HCT116 (cell line): ENCODE results near the gene MEF2D. TPM values are rescaled to one million over a fixed set of nuclear protein-coding genes. Genes with fewer than 3 reads are reported as not detected.

Experiments
- ATAC-seq: fragments of 200-7000 bp; cut with Tn5 transposase; 2 replicates; pipeline ENCODE4 v1.9.1; 2020; ENCODE audit warnings: mild to moderate bottlenecking, moderate library complexity
- BruUV-seq: library from RNA; stranded (reverse); fragments of 400-500 nt; replicated peaks from 2 replicates; lab custom pipeline; 2021; lab: Mats Ljungman, UMichigan
- CTCF ChIA-PET: fragments of 300-600 bp; sonication (Branson Sonifier 250); formaldehyde crosslinking; loops from one replicate; lab custom pipeline; 2021; ENCODE audit warnings: antibody characterized with exemption; lab: Charles Lee
- POLR2A ChIA-PET: fragments of 300-600, 350-600 bp; sonication (Branson Sonifier 250); formaldehyde crosslinking; loops from one replicate; lab custom pipeline; 2021; ENCODE audit warnings: antibody characterized with exemption; lab: Charles Lee
- RAD21 ChIA-PET, 2 experiments: fragments of 300-600 bp; sonication (Branson Sonifier 250); formaldehyde crosslinking; loops; one replicate each; lab custom pipeline; 2023; ENCODE audit warnings: low total read pairs in 2 of 2; ENCODE audit not compliant: uncharacterized antibody in 2 of 2, unreplicated experiment in 2 of 2, low non-redundant PET in 1 of 2; lab: Charles Lee
- DNase-seq: peaks from one replicate; pipeline ENCODE4 v3.0.0-alpha.2; 2010; ENCODE audit warnings: low read depth, low spot score
- H2AFZ ChIP-seq: fragments of 200-600 bp; shearing (Covaris generic), sonication (generic); 2 replicates; pipeline ENCODE4 v1.6.1; 2017; ENCODE audit warnings: low read depth, mixed run types, mixed read lengths, antibody characterized with exemption, low read length; ENCODE audit not compliant: poor library complexity, severe bottlenecking
- H3K27ac ChIP-seq: 2 replicates; pipeline ENCODE4 v1.5.1; 2012; ENCODE audit warnings: low read depth, low read length
- H3K27me3 ChIP-seq: fragments of 200-600 bp; sonication (generic); 2 replicates; pipeline ENCODE4 v1.6.1; 2016; ENCODE audit warnings: mixed run types, low read length, mixed read lengths; ENCODE audit not compliant: insufficient read depth
- H3K36me3 ChIP-seq, 2 experiments: fragments of 200-500 bp in 1 of 2; fragments of 200-600 bp in 1 of 2; sonication (Bioruptor generic) in 1 of 2; sonication (generic) in 1 of 2; 2 replicates each; pipeline versions ENCODE4 v1.5.1 to v1.6.1; 2014 to 2016; ENCODE audit warnings: low read length in 2 of 2, inconsistent platforms in 1 of 2, mixed read lengths in 1 of 2, mixed run types in 1 of 2; ENCODE audit not compliant: insufficient read depth in 2 of 2, control insufficient read depth in 1 of 2
- H3K4me1 ChIP-seq, 2 experiments: fragments of 200-600 bp in 1 of 2; sonication (generic) in 1 of 2; 2 replicates each; pipeline versions ENCODE4 v1.5.1 to v1.6.1; 2012 to 2017; ENCODE audit warnings: low read length in 2 of 2, inconsistent platforms in 1 of 2, mild to moderate bottlenecking in 1 of 2, mixed read lengths in 1 of 2, mixed run types in 1 of 2, moderate library complexity in 1 of 2; ENCODE audit not compliant: insufficient read depth in 2 of 2, control insufficient read depth in 1 of 2
- H3K4me2 ChIP-seq: fragments of 200-600 bp; sonication (generic); 2 replicates; pipeline ENCODE4 v1.6.1; 2017; ENCODE audit warnings: mixed run types, low read length, mixed read lengths
- H3K4me3 ChIP-seq, 2 experiments: fragments of 200-600 bp in 1 of 2; sonication (generic) in 1 of 2; replicated peaks in 1 of 2; 2 replicates each; pipeline ENCODE4 v1.5.1; 2011 to 2016; ENCODE audit warnings: low read length in 2 of 2, control low read depth in 1 of 2, low read depth in 1 of 2, mild to moderate bottlenecking in 1 of 2, mixed read lengths in 1 of 2, mixed run types in 1 of 2
- H3K79me2 ChIP-seq: fragments of 200-600 bp; sonication (generic); 2 replicates; pipeline ENCODE4 v1.6.1; 2017; ENCODE audit warnings: mild to moderate bottlenecking, mixed run types, low read length, moderate library complexity, mixed read lengths; ENCODE audit not compliant: insufficient read depth
- H3K9ac ChIP-seq: fragments of 200-600 bp; sonication (generic); 2 replicates; pipeline ENCODE4 v1.6.1; 2016; ENCODE audit warnings: low read length, mixed read lengths
- H3K9me2 ChIP-seq: fragments of 200-600 bp; sonication (generic), shearing (Covaris generic); 2 replicates; pipeline ENCODE4 v1.6.1; 2017; ENCODE audit warnings: mixed run types, mild to moderate bottlenecking, moderate library complexity; ENCODE audit not compliant: insufficient read depth
- H3K9me3 ChIP-seq, 2 experiments: fragments of 200-500 bp in 1 of 2; fragments of 200-600 bp in 1 of 2; sonication (Bioruptor generic) in 1 of 2; sonication (generic) in 1 of 2; 2 replicates each; pipeline ENCODE4 v1.6.1; 2014 to 2017; ENCODE audit warnings: low read length in 2 of 2, mixed read lengths in 2 of 2, inconsistent platforms in 1 of 2, low read depth in 1 of 2, mild to moderate bottlenecking in 1 of 2, mixed run types in 1 of 2, moderate library complexity in 1 of 2; ENCODE audit not compliant: control insufficient read depth in 1 of 2, insufficient read depth in 1 of 2
- H4K20me1 ChIP-seq: fragments of 200-600 bp; sonication (generic), shearing (Covaris generic); 2 replicates; pipeline ENCODE4 v1.6.1; 2017; ENCODE audit warnings: mixed run types, mild to moderate bottlenecking, moderate library complexity; ENCODE audit not compliant: insufficient read depth
- ATF3 ChIP-seq: IDR thresholded peaks from 2 replicates; pipeline ENCODE4 v1.6.1; 2012
- CBX3 ChIP-seq: IDR thresholded peaks from 2 replicates; pipeline ENCODE4 v1.6.1; 2012; ENCODE audit warnings: low read depth
- CEBPB ChIP-seq: IDR thresholded peaks from 2 replicates; pipeline ENCODE4 v1.6.1; 2012; ENCODE audit warnings: low read depth
- CTCF ChIP-seq, 3 experiments: fragments of 200-600 bp in 1 of 3; sonication (generic) in 1 of 3; IDR thresholded peaks in 2 of 3; conservative IDR thresholded peaks in 1 of 3; 2 replicates each; pipeline ENCODE4 v1.5.1; 2012 to 2017; ENCODE audit warnings: low read depth in 2 of 3, low read length in 2 of 3, antibody characterized with exemption in 1 of 3, borderline replicate concordance in 1 of 3, control low read depth in 1 of 3, mild to moderate bottlenecking in 1 of 3, mixed read lengths in 1 of 3, mixed run types in 1 of 3, moderate library complexity in 1 of 3; ENCODE audit not compliant: insufficient read depth in 1 of 3
- JUND ChIP-seq: IDR thresholded peaks from 2 replicates; pipeline ENCODE4 v1.6.1; 2012
- MAX ChIP-seq: IDR thresholded peaks from 2 replicates; pipeline ENCODE4 v1.6.1; 2012
- POLR2A ChIP-seq: IDR thresholded peaks from 2 replicates; pipeline ENCODE4 v1.7.0; 2011; ENCODE audit warnings: borderline replicate concordance; ENCODE audit not compliant: insufficient read depth, insufficient read length; ENCODE audit errors: extremely low read depth
- POLR2AphosphoS5 ChIP-seq: IDR thresholded peaks from 2 replicates; pipeline ENCODE4 v1.6.1; 2011; ENCODE audit warnings: mild to moderate bottlenecking, low read depth, low read length, moderate library complexity
- RAD21 ChIP-seq: IDR thresholded peaks from 2 replicates; pipeline ENCODE4 v1.6.1; 2012; ENCODE audit warnings: low read depth, mild to moderate bottlenecking
- SIN3A ChIP-seq: IDR thresholded peaks from 2 replicates; pipeline ENCODE4 v1.6.1; 2012; ENCODE audit warnings: low read depth
- SP1 ChIP-seq: IDR thresholded peaks from 2 replicates; pipeline ENCODE4 v1.6.1; 2012; ENCODE audit warnings: low read depth
- SRF ChIP-seq: IDR thresholded peaks from 2 replicates; pipeline ENCODE4 v1.6.1; 2012; ENCODE audit warnings: low read depth
- TCF7L2 ChIP-seq: IDR thresholded peaks from 2 replicates; pipeline ENCODE4 v1.7.0; 2011; ENCODE audit warnings: borderline replicate concordance, inconsistent platforms; ENCODE audit not compliant: insufficient read depth, insufficient read length; ENCODE audit errors: extremely low read depth
- ZBTB33 ChIP-seq: IDR thresholded peaks from 2 replicates; pipeline ENCODE4 v1.6.1; 2011; ENCODE audit warnings: mild to moderate bottlenecking, low read length, moderate library complexity; ENCODE audit not compliant: insufficient replicate concordance; ENCODE audit errors: extremely low read depth
- ZFX ChIP-seq: fragments of 450-650 bp; IDR thresholded peaks from 2 replicates; pipeline ENCODE4 v1.6.1; 2017
- ZNF274 ChIP-seq: fragments of 200-500 bp; sonication (Bioruptor generic); IDR thresholded peaks from 2 replicates; pipeline ENCODE4 v1.6.1; 2014; ENCODE audit warnings: mild to moderate bottlenecking, low read depth, low read length, inconsistent platforms
- intact Hi-C: fragments of 100-400 bp; cut with micrococcal nuclease; formaldehyde crosslinking; loops from 2 replicates; pipeline ENCODE4 v1.10.0; 2022
- total RNA-seq: library from RNA; stranded (reverse); gene quantifications from one replicate; pipeline ENCODE4 v1.2.1, GENCODE V29; 2021; ENCODE audit not compliant: unreplicated experiment

MEF2D gene
- total RNA-seq, 1 experiment from 2014 or later = 44.2 TPM

DNA sequence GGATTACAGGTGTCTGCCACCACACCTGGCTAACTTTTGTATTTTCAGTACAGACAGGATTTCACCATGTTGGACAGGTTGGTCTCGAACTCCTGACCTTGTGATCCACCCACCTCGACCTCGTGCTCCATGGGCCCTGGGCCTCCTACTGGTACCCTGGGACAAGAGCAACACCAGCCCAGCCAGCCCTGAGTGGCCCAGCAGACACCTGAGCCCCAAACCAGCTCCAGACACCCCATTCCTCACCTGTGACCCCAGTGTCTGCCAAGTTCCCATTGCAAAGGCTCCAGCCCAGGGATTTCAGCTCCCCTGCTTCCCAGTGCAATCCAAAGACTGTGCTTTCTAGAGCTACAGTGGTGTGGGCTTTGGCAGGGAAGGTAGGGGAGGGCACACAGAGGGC lies 14.6 kb downstream of the MEF2D start:
- H4K20me1 ChIP-seq = no peaks in the 10 kb centered on the region
- peaks cover 30 to 33% of the 10 kb centered on the region in 2 experiments for H3K4me1 ChIP-seq
- ChIA-PET RAD21 (no interaction called here), POLR2A (interaction anchor here (1.0 kb wide), 2 partner anchors 15 to 17 kb away, joined by 3 read pairs; partner anchors contain the start of gene MEF2D), CTCF (no interaction called here)
- DNase-seq (no peak), ATAC-seq (no peak)
- no peak overlapping the region for H3K9ac ChIP-seq
- peaks cover 9 to 19% of the 10 kb centered on the region in 2 experiments; a peak in 3 of 4 replicates for H3K36me3 ChIP-seq
- H3K27me3 ChIP-seq = no peaks in the 10 kb centered on the region
- H3K9me2 ChIP-seq = no peaks in the 10 kb centered on the region
- intact Hi-C loops = no loop called here
- TF ChIP-seq CTCF (IDR thresholded peaks at IDR 0.05 in 2 of 3, conservative IDR thresholded peaks at IDR 0.05 in 1 of 3; ENCODE audit: borderline replicate concordance in 1 of 3, insufficient read depth in 1 of 3, low read depth in 2 of 3, low read length in 2 of 3) (no peak), RAD21 (no peak), ZBTB33 (no peak), SP1 (no peak), CBX3 (no peak), CEBPB (no peak), POLR2A (no peak), ZFX (no peak), ZNF274 (no peak), MAX (no peak), JUND (no peak), SRF (no peak), POLR2AphosphoS5 (no peak), TCF7L2 (no peak), SIN3A (no peak), ATF3 (no peak)
- BruUV-seq = no TSS peak
- no peak overlapping the region for H3K4me3 ChIP-seq
- no peaks in the 10 kb centered on the region for H3K9me3 ChIP-seq
- no peak overlapping the region for H3K27ac ChIP-seq
- no peak overlapping the region for H2AFZ ChIP-seq
- H3K4me2 ChIP-seq = no peak overlapping the region
- H3K79me2 ChIP-seq = peaks cover 73% of the 10 kb centered on the region
